HG02588 (cell line): ENCODE results near the gene CCDC60.
"Not testable (repeated sequence)": the region's sequence is repeated elsewhere in the genome, so short reads cannot be mapped to it uniquely, and the experiment has no call there.

Experiments
- ATAC-seq: cut with Tn5 transposase; IDR thresholded peaks from one replicate; pipeline ENCODE4 v1.9.1; 2021; ENCODE audit warnings: mild to moderate bottlenecking, moderate library complexity; ENCODE audit not compliant: unreplicated experiment

Gene CCDC60

DNA sequence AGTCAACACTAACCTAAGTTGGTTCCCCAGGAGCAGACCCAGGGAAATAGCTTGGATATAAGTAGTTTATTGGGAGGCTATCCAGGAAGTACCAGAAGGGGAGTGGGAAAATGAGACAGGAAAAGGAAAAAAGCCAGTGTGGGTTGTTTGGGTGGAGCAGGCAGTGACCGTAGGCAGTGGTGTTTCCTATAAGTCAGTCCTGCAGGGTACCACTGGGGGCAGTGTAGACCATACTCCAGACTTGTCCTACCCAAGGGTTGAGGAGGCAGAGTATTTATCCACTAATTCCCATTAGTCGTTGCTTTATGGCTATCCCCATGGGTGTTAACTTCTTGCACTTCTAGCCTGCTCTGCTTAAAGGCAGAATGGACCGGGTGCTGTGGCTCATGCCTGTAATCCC lies 6.4 kb upstream of the CCDC60 start:
- no peak for ATAC-seq

DNA sequence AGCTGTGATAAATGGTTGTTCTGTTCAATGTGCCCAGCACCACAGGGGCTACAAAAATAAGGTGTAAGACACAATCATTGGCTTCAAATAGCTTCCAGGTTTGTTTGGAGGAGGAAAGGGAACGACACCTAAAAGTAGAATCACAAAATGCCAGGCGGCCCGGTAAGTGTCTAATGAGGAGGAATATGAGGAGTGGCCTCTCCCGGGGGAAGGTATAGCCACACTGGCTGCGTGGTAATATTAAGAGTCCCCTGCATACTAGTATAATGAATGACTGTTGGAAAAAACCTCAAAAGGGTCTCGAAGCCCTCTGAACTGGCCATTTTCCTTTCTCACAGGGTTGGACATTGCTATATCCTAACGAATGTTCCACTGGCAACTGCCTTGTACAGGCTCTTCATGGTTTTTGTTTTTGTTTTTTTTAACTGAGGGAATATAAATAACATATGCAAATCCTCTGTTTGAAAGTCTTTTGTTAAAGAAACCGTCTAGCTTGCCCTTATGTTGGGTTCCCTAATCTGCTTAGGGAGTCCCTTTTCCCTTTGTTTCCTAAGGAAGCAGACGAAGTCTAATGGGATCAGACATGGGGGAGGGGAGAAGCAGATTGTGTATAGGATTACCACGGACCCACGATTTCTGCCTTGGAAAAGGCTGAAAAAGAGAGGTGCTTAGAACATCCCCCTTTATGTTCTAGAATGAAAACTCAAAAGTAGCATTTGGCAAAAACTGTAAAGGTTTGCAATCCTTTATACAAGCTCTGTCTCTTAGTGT lies 4.2 kb downstream of the CCDC60 start:
- no peak for ATAC-seq

DNA sequence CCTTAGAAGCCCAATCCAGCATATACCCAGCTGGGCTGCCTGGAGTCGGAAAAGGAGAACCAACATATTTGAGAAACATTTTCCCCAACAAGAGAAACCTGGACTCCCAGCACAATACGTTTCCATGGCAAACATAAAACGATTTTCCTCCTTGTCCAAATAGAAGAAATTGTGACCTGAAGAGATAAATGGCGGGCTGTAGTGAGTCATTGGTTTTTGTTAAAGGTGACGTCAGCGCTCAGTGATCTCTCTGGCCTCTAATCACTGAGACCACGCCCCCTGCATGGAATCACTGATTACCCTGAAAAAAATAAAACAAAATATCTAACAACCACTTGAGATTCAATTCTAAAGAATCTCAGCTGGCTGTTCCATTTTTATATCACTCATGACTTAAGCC lies 6.0 kb downstream of the CCDC60 start:
- no peak for ATAC-seq

DNA sequence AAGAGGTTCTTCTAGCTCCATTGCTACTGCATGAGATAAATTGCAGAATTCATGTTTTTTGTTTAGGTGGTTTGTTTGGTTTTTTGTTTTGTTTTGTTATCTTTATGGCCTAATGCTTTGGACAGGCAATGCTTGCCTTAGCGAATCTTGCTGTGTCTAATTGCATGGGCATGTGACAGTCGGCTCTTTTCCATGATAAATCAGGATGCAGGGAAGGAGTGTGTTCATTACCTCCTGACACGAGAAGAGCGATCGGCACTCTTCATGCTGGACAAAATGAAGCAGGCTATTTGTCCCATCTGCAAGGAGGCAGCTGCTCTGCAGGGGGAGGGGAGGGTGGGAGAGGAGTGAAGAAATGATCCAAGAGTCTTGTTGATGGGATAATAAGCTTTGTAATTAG lies 6.5 kb downstream of the CCDC60 start:
- no peak for ATAC-seq

DNA sequence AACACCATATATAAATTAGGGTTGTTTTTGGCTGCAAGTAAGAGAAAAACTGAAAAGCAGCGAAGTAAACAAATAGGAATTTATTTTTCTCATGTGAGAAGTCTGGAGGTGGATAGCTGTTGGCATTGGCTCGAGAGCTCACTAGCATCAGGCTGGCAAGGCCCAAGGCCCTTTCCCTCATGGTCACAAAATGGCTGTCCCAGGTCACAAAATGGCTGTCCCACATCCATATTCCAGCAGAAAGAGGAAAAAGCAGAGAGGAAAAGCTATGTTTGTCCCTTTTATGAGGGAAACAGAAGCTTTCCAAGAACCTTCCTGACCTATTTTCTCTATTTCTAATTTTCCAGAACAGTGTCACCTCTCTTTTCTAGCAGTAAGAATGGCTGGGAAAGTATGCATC lies 7.5 kb downstream of the CCDC60 start:
- ATAC-seq: no peak

DNA sequence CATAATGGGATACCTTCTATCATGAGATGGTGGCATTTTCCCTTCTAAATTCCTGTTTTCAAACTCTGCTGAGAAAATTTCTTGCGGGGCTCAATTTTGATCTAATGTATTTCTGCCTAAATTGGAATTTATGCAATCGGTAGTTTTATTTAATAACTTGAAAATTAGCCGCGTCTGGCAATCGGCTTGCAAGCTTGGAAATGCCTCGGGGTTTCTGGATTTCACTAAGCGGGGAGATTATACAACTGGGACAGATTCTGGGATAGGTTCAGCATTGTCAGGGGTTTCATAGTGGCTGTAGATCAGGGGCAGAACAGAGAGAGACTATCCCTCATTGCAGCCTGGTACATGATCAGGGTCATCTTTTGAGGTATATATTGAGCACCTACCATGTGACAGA lies 8.6 kb downstream of the CCDC60 start:
- ATAC-seq: no peak

DNA sequence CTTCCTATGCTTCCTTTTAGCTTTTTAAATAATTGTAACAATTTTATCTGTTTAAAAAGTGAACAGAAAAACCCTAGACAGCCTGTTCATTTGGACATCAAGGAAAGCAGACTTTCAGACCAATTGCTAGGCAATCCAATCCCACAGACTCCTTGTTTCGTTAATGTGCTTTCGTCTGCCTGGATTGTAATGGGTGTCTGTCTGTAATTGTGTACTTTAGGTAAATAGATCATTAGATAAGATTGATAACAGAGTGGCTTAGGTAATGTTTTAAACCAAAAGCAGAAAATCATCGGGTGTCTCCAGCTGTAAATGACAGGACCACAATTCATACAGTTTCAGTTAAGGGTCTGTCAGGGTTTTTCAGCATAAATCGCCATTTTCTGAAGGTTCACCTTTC lies 19.6 kb downstream of the CCDC60 start:
- ATAC-seq: no peak

DNA sequence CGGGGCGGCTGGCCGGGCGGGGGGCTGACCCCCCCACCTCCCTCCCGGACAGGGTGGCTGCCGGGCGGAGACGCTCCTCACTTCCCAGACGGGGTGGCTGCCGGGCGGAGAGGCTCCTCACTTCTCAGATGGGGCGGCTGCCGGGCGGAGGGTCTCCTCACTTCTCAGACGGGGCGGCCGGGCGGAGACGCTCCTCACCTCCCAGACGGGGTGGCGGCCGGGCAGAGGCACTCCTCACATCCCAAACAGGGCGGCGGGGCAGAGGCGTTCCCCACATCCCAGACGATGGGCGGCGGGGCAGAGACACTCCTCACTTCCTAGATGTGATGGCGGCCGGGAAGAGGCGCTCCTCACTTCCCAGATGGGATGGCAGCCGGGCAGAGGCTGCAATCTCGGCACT lies 25.8 kb downstream of the CCDC60 start:
- not testable (repeated sequence) for ATAC-seq

DNA sequence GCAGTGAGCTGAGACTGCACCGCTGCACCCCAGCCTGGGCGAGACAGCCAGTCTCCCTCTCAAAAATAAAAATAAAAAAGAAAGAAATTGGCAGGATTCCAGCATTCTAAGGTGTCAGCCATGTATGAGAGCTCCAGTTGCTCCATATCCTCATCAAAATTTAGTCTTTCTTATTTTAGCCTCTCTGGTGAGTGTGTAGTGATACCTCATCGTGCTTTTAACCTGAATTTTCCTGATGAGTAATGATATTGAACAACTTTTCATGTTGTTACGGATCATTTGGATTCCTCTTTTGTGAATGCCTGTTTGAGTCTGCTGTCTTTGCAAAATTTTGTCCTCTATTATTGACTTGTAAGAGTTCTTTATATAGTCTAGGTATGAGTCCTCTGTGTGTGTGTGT lies 28.5 kb downstream of the CCDC60 start:
- no peak for ATAC-seq

DNA sequence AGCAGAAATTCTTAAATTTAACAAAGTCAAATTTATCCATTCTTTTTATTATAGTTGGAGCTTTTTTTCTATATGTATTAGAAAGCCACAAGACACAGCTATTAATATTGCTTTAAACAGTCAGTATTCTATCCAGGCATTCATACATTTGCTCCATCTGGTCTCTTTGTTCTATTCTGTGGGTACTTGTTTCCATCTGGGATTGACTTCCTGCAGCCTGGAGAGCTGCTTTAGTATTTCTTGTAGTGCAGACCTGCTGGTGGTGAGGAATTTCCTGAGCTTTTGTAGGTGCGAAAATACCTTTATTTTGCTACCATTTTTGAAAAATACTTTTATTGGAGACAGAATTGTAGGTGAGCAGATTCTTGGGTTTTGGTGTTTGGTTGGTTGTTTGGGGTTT lies 29.0 kb downstream of the CCDC60 start:
- ATAC-seq: no peak

DNA sequence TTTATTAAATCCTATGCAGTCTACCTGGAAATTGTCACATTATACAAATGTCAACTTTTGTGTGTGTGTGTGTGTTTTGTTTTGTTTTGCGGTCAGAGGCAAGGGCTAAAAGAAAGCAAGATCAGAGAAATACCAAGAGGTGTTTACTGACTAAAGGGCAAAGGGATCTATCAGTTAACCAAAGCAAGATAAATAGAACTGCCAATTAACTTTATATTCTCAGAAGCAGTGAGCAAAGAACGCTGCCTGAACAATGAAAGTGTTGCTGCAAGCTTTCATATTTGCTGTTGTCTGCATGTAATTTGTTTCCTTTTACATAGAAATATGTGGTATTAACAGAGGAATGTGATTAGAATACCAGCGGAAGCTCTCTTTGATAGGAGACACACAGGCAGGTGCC lies 30.9 kb downstream of the CCDC60 start:
- ATAC-seq: no peak

DNA sequence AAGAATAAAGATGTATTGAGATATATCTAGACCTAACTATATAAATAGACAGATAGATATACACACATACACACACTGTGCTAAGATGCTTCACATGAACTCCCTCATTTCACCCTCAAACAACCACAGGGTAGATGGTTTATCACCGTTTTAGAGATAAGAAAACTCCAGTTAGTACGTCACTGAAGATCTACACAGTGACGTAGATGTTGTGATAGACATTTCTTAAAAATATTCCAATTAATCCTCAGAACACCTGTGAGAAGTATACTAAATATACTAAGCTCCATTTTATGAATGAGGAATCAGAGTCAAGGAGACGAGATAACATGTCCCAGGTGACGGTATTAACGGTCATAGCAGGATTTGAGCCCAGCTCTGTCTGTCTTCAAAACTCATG lies 31.5 kb downstream of the CCDC60 start:
- ATAC-seq: no peak

DNA sequence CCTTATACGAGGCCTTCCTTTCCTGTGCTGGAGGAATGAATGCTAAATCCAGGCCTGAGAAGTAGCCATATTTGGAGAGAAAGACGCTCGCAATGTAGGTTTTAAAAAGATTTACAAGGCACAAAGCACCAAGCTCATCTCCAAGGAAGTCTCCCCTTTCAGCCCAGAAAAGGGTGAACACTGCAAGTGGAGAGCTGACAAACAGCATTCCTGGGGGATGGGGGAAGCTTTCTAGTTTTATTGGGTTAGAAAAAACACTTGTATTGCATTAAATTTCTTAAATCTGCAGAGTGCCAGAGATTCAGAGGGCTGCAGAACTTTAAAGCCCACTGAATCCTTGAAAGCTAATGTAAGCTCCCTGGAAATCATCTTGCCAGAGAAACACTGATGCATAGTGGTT lies 34.6 kb downstream of the CCDC60 start:
- no peak for ATAC-seq

DNA sequence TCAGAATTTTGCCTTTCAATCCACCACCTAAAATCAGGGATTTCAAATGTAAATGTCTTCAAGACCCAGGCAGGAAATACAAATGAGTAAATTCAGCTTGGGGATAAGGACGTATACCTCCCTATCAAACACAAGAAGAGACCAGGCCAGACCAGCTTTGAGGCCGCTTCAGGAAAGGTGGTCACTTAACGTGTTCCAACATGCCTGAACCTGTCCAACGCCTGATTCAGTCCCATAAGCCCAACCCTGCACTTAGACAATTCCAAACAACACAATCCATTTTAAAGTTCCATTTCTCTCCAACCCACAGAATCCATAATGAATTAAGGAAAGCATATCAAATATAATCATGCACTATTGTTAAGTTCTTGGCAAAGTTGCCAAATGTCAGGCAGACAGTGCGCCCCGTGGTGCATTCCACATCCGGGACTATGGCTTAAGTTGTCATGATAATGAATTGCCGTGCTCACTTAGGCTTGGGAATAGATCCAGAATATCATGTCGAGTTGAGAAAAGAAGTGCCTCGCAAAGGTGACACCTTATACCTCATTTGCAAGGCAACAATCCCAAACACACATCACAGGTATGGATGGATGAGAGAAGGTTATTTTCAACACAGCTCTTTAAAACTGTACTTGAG lies 35.5 kb downstream of the CCDC60 start:
- no peak for ATAC-seq

DNA sequence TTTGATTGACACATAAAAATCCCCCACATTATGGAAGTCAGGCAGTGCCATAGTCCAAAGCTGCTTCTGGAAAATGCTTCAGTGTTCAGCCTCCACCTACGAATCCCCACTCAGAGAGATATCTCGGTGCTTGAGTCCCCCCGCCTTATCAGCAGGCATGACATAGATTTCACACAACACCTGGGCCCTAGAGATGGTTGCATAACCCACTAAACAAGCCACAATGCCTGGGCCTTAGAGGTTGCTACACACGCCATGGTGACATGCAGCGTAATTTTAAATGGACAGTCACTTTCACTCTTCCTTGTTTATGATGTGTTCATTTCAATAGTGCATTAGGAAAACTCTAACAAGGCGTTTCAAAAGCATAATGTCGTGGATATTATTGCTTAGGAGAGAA lies 38.0 kb downstream of the CCDC60 start:
- no peak for ATAC-seq

DNA sequence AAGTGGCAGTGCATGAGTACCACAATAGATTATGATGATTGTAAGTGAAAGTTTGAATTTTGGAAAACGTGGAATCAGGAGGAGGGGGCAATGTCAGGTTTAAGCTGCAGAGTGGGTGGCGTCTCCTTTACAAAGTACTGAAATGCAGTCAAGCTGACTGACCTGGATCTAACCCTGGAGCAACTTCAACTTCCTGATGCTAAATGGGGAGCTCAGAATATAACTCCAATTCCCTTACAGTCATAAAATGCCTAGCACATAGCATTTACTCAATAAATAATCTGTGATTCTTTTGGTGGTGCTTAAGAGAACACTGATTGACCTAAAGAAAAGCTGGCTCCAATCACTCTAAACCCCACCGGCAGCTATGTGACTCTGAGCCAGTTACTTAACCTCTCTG lies 38.5 kb downstream of the CCDC60 start:
- ATAC-seq: no peak

DNA sequence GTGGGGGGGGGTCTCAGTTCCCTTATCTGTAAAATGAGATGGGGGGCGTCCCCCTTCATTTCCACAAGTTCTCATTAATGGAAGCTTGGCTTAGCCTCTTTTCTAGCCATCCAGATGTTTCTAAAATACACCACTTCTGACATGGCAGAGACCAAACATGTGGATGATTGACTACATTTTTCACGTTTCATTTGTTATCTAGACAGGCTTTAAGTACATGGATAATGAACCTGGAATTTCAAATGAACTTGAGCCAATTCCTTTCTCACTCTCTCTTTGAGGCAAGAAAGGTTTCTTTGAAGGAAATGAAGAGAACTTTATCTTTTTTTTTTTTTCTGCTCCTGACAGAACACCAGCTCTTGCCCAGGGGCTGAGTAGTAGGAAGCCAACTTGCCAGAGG lies 39.1 kb downstream of the CCDC60 start:
- ATAC-seq: no peak

DNA sequence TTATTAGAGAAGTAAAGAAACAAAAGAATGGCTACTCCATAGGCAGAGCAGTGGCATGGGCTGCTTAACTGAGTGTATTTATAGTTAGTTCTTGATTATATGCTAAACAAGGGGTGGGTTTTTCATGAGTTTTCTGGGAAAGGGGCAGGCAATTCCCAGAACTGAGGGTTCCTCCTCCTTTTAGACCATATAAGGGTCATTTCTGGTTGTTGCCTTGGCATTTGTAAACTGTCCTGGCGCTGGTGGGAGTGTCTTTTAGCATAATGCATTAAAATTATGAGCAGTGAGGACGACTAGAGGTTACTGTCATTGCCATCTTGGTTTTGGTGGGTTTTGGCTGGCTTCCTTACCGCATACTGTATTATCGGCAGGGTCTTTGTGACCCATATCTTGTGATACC lies 40.1 kb downstream of the CCDC60 start:
- ATAC-seq: no peak

DNA sequence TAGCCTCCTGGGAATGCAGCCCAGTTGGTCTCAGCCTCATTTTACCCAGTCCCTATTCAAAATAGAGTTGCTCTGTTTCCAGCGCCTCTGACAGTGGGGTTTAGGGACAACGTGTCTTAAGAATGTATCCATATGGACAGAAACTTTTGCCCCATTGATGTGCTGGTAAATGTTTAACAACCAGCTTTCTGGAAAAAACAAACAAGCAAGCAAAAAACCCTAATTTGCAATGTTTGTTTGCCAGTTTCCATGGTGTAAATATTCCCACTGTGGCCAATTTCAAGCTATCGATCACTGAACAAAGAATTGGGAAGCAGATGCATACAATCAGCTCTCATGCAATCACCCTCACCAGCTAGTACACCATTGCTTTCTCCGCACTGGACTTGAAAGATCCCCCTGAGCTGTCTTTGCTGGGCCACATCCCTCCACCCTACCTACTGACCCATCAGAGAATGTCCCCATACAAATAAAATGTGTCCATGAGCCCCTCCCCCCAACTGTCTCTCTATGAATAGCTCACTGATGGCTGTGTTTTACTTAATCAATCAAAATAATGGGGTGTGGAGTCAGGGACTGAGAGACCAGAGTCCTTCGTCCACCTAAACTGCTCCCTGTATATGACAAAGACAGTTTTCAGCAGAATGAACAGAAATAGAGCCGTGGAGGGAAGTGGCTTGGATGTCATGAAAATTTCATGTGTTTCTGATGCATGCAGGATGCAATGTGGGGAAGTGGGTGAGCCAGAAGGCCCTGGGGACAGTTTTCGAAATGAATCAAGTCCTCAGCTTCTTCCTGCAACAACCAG lies 40.8 kb downstream of the CCDC60 start:
- ATAC-seq: no peak

DNA sequence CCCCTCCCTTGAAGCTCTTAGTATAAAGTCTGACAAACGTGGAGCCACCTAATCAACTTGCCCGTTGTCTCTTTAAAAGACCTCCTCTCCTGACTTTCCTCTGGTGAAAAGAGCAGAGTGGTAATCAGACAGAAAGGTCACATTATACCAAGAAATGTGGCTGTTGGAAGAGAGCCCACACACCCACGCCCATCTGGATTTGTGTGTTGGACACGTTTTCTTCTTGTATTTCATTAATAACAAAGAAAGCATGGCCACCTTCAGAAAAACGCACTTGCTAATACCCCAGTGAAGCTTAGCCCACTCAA lies 41.3 kb downstream of the CCDC60 start:
- no peak for ATAC-seq

DNA sequence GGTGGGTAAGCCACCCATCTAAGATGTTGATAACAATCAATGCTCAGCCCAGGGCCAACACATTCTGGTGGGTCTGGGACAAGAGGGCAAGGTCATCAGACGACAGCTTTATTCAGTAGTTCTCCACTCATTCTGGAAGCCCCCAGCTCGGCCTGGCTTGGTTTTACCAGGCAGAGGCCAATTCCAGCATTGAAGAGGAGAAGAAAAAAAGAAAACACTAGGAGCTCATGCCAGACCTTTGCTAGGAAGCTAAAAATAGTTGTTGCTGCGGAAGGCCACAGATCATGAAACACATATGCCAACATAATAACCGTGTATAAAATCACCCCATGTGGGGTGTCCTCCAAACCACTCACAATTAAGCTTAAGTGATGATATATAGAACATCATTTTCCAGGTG lies 44.4 kb downstream of the CCDC60 start:
- ATAC-seq: no peak
